ENCODE data around the gene ARHGAP15. TPM values are rescaled to one million over a fixed set of nuclear protein-coding genes. Genes with fewer than 3 reads are reported as not detected.

The ARHGAP15 gene
- total and polyA plus RNA-seq, 3 experiments from 2014 or later = 41.3 to 328 (median 41.4) TPM

- peak overlapping the region in 1 of 8 donors; percentile 6 for H3K27ac Mint-ChIP-seq
- Histone ChIP-seq H3K4me3 (ENCODE audit: low read length) (no peak overlapping the region), H3K27ac (ENCODE audit: low read depth, low read length) (no peak overlapping the region), H3K36me3 (ENCODE audit: insufficient read depth, low read length) (peaks cover 38% of the 10 kb centered on the region), H3K27me3 (ENCODE audit: insufficient read depth, low read length, poor library complexity, severe bottlenecking) (no peaks in the 10 kb centered on the region), H3K4me1 (ENCODE audit: insufficient read depth, low read length) (no peaks in the 10 kb centered on the region), H3K9me3 (ENCODE audit: low read length) (no peaks in the 10 kb centered on the region)
- DNase-seq = no peak
- peaks cover 0 to 13% (median 4%) of the 10 kb centered on the region in 5 donors for H3K9me3 Mint-ChIP-seq
- H3K27me3 Mint-ChIP-seq = no peaks in the 10 kb centered on the region
- no peak overlapping the region for H3K4me3 Mint-ChIP-seq
- CTCF ChIA-PET = no interaction called here
- peaks cover 40 to 50% (median 42%) of the 10 kb centered on the region in 3 donors for H3K4me1 Mint-ChIP-seq
- POLR2A ChIA-PET = no interaction called here
- peaks cover 58 to 94% (median 78%) of the 10 kb centered on the region in 3 donors for H3K36me3 Mint-ChIP-seq
These were observed 579.5 kb downstream of the ARHGAP15 start for GRCh38 chr2:143708682-143709081.

- Mint-ChIP-seq H3K4me1 (peaks cover 46 to 52% (median 51%) of the 10 kb centered on the region in 3 donors), H3K27me3 (no peaks in the 10 kb centered on the region), H3K4me3 (no peak overlapping the region), H3K9me3 (peaks cover 0 to 13% (median 4%) of the 10 kb centered on the region in 5 donors), H3K36me3 (peaks cover 51 to 90% (median 73%) of the 10 kb centered on the region in 3 donors), H3K27ac (no peak overlapping the region)
- ChIA-PET CTCF (no interaction called here), POLR2A (no interaction called here)
- Histone ChIP-seq H3K27me3 (ENCODE audit: insufficient read depth, low read length, poor library complexity, severe bottlenecking) (no peaks in the 10 kb centered on the region), H3K36me3 (ENCODE audit: insufficient read depth, low read length) (peaks cover 26% of the 10 kb centered on the region), H3K9me3 (ENCODE audit: low read length) (no peaks in the 10 kb centered on the region), H3K4me1 (ENCODE audit: insufficient read depth, low read length) (no peaks in the 10 kb centered on the region), H3K27ac (ENCODE audit: low read depth, low read length) (no peak overlapping the region), H3K4me3 (ENCODE audit: low read length) (no peak overlapping the region)
- DNase-seq = no peak
These were observed 581.0 kb downstream of the ARHGAP15 start for GRCh38 chr2:143710196-143710595.

GRCh38 chr2:143710879-143711278 lies 581.7 kb downstream of the ARHGAP15 start:
- Histone ChIP-seq H3K27me3 (ENCODE audit: insufficient read depth, low read length, poor library complexity, severe bottlenecking) (no peaks in the 10 kb centered on the region), H3K4me1 (ENCODE audit: insufficient read depth, low read length) (no peaks in the 10 kb centered on the region), H3K27ac (ENCODE audit: low read depth, low read length) (no peak overlapping the region), H3K4me3 (ENCODE audit: low read length) (no peak overlapping the region), H3K36me3 (ENCODE audit: insufficient read depth, low read length) (peaks cover 20% of the 10 kb centered on the region), H3K9me3 (ENCODE audit: low read length) (no peaks in the 10 kb centered on the region)
- Mint-ChIP-seq H3K27ac (peak overlapping the region in 1 of 8 donors; percentile 7), H3K27me3 (no peaks in the 10 kb centered on the region), H3K4me1 (peaks cover 51 to 57% (median 56%) of the 10 kb centered on the region in 3 donors), H3K4me3 (no peak overlapping the region), H3K9me3 (peaks cover 0 to 13% (median 4%) of the 10 kb centered on the region in 5 donors), H3K36me3 (peaks cover 46 to 88% (median 67%) of the 10 kb centered on the region in 3 donors)
- ChIA-PET POLR2A (no interaction called here), CTCF (no interaction called here)
- no peak for DNase-seq

- Mint-ChIP-seq H3K27ac (peak overlapping the region in 4 of 8 donors; percentile 24 to 49 (median 28)), H3K9me3 (peaks cover 0 to 3% (median 0%) of the 10 kb centered on the region in 5 donors), H3K36me3 (peaks cover 40 to 79% (median 41%) of the 10 kb centered on the region in 3 donors), H3K4me3 (no peak overlapping the region), H3K27me3 (no peaks in the 10 kb centered on the region), H3K4me1 (peaks cover 57 to 82% (median 80%) of the 10 kb centered on the region in 3 donors)
- Histone ChIP-seq H3K27me3 (ENCODE audit: insufficient read depth, low read length, poor library complexity, severe bottlenecking) (no peaks in the 10 kb centered on the region), H3K36me3 (ENCODE audit: insufficient read depth, low read length) (peaks cover 10% of the 10 kb centered on the region), H3K9me3 (ENCODE audit: low read length) (no peaks in the 10 kb centered on the region), H3K4me1 (ENCODE audit: insufficient read depth, low read length) (no peaks in the 10 kb centered on the region), H3K27ac (ENCODE audit: low read depth, low read length) (no peak overlapping the region), H3K4me3 (ENCODE audit: low read length) (no peak overlapping the region)
- no peak for DNase-seq
- CTCF ChIA-PET = interaction anchor here (0.9 kb wide), 1 partner anchor 16 kb away, joined by 3 read pairs; no protein-coding TSS in a partner anchor
- POLR2A ChIA-PET = no interaction called here
These were observed 587.3 kb downstream of the ARHGAP15 start for GRCh38 chr2:143716522-143716921.

GRCh38 chr2:143717053-143717452 lies 587.8 kb downstream of the ARHGAP15 start:
- ChIA-PET CTCF (no interaction called here), POLR2A (no interaction called here)
- H3K27ac Mint-ChIP-seq = peak overlapping the region in 2 of 8 donors; percentile 7 to 46
- Histone ChIP-seq H3K27me3 (ENCODE audit: insufficient read depth, low read length, poor library complexity, severe bottlenecking) (no peaks in the 10 kb centered on the region), H3K27ac (ENCODE audit: low read depth, low read length) (no peak overlapping the region), H3K4me3 (ENCODE audit: low read length) (no peak overlapping the region), H3K4me1 (ENCODE audit: insufficient read depth, low read length) (no peaks in the 10 kb centered on the region), H3K9me3 (ENCODE audit: low read length) (no peaks in the 10 kb centered on the region), H3K36me3 (ENCODE audit: insufficient read depth, low read length) (peaks cover 6% of the 10 kb centered on the region)
- peaks cover 56 to 80% (median 78%) of the 10 kb centered on the region in 3 donors for H3K4me1 Mint-ChIP-seq
- H3K36me3 Mint-ChIP-seq = peaks cover 36 to 74% (median 37%) of the 10 kb centered on the region in 3 donors
- no peaks in the 10 kb centered on the region for H3K27me3 Mint-ChIP-seq
- no peak overlapping the region for H3K4me3 Mint-ChIP-seq
- peaks cover 0 to 3% (median 0%) of the 10 kb centered on the region in 5 donors for H3K9me3 Mint-ChIP-seq
- no peak for DNase-seq

- no peaks in the 10 kb centered on the region for H3K9me3 ChIP-seq (ENCODE audit: low read length)
- Mint-ChIP-seq H3K4me3 (no peak overlapping the region), H3K27ac (peak overlapping the region in 1 of 8 donors; percentile 33), H3K9me3 (peaks cover 0 to 1% (median 0%) of the 10 kb centered on the region in 5 donors), H3K36me3 (peaks cover 30 to 68% (median 34%) of the 10 kb centered on the region in 3 donors), H3K27me3 (no peaks in the 10 kb centered on the region), H3K4me1 (peaks cover 56 to 80% (median 78%) of the 10 kb centered on the region in 3 donors)
- H3K27ac ChIP-seq (ENCODE audit: low read depth, low read length) = no peak overlapping the region
- CTCF ChIA-PET = no interaction called here
- H3K4me3 ChIP-seq (ENCODE audit: low read length) = no peak overlapping the region
- POLR2A ChIA-PET = no interaction called here
- peaks cover under 1% of the 10 kb centered on the region for H3K36me3 ChIP-seq (ENCODE audit: insufficient read depth, low read length)
- no peaks in the 10 kb centered on the region for H3K4me1 ChIP-seq (ENCODE audit: insufficient read depth, low read length)
- no peak for DNase-seq
- H3K27me3 ChIP-seq (ENCODE audit: insufficient read depth, low read length, poor library complexity, severe bottlenecking) = no peaks in the 10 kb centered on the region
These were observed 588.4 kb downstream of the ARHGAP15 start for GRCh38 chr2:143717536-143718168.

GRCh38 chr2:143718745-143719144 lies 589.5 kb downstream of the ARHGAP15 start:
- ChIA-PET POLR2A (no interaction called here), CTCF (no interaction called here)
- H3K4me1 ChIP-seq (ENCODE audit: insufficient read depth, low read length) = no peaks in the 10 kb centered on the region
- Mint-ChIP-seq H3K27ac (peak overlapping the region in 6 of 8 donors; percentile 8 to 49 (median 18)), H3K27me3 (no peaks in the 10 kb centered on the region), H3K9me3 (peaks cover 0 to 1% (median 0%) of the 10 kb centered on the region in 5 donors), H3K4me1 (peaks cover 56 to 81% (median 77%) of the 10 kb centered on the region in 3 donors), H3K4me3 (no peak overlapping the region), H3K36me3 (peaks cover 22 to 61% (median 26%) of the 10 kb centered on the region in 3 donors)
- H3K27me3 ChIP-seq (ENCODE audit: insufficient read depth, low read length, poor library complexity, severe bottlenecking) = no peaks in the 10 kb centered on the region
- H3K36me3 ChIP-seq (ENCODE audit: insufficient read depth, low read length) = no peaks in the 10 kb centered on the region
- H3K27ac ChIP-seq (ENCODE audit: low read depth, low read length) = no peak overlapping the region
- DNase-seq = no peak
- H3K4me3 ChIP-seq (ENCODE audit: low read length) = no peak overlapping the region
- H3K9me3 ChIP-seq (ENCODE audit: low read length) = no peaks in the 10 kb centered on the region

- Histone ChIP-seq H3K4me3 (ENCODE audit: low read length) (no peak overlapping the region), H3K4me1 (ENCODE audit: insufficient read depth, low read length) (no peaks in the 10 kb centered on the region), H3K27ac (ENCODE audit: low read depth, low read length) (no peak overlapping the region), H3K9me3 (ENCODE audit: low read length) (no peaks in the 10 kb centered on the region), H3K36me3 (ENCODE audit: insufficient read depth, low read length) (no peaks in the 10 kb centered on the region), H3K27me3 (ENCODE audit: insufficient read depth, low read length, poor library complexity, severe bottlenecking) (no peaks in the 10 kb centered on the region)
- peak overlapping the region in 3 of 8 donors; percentile 10 to 25 (median 19) for H3K27ac Mint-ChIP-seq
- ChIA-PET POLR2A (no interaction called here), CTCF (no interaction called here)
- no peak for DNase-seq
- H3K27me3 Mint-ChIP-seq = no peaks in the 10 kb centered on the region
- peaks cover 60 to 86% (median 77%) of the 10 kb centered on the region in 3 donors for H3K4me1 Mint-ChIP-seq
- H3K9me3 Mint-ChIP-seq = peaks cover 0 to 1% (median 0%) of the 10 kb centered on the region in 5 donors
- peaks cover 22 to 61% (median 26%) of the 10 kb centered on the region in 3 donors for H3K36me3 Mint-ChIP-seq
- no peak overlapping the region for H3K4me3 Mint-ChIP-seq
These were observed 590.2 kb downstream of the ARHGAP15 start for GRCh38 chr2:143719406-143719805.

Data from CD8-positive, alpha-beta memory T cell (primary cell).